Measurements from ENCODE around the gene EPS8.

GRCh38 chr12:15574353-15574752 is 214.8 kb downstream of the EPS8 start:
- TF ChIP-seq NR2C2 (CRISPR knock-in tag; IDR thresholded peaks at IDR 0.05) (no peak), NR3C1 (CRISPR knock-in tag; conservative IDR thresholded peaks at IDR 0.05; ENCODE audit: low read depth) (no peak), CTCF (IDR thresholded peaks at IDR 0.05) (no peak), NFYB (CRISPR knock-in tag; conservative IDR thresholded peaks at IDR 0.05; ENCODE audit: low read depth) (no peak), CREB1 (CRISPR knock-in tag; IDR thresholded peaks at IDR 0.05) (no peak), SP1 (CRISPR knock-in tag; conservative IDR thresholded peaks at IDR 0.05) (no peak), ZBTB21 (CRISPR knock-in tag; IDR thresholded peaks at IDR 0.05; ENCODE audit: borderline replicate concordance) (no peak), ATF2 (CRISPR knock-in tag; IDR thresholded peaks at IDR 0.05; ENCODE audit: borderline replicate concordance, low read depth) (no peak)
